Fibroblast of lung (primary cell): ENCODE measurements around the gene NLGN2.

Experiments
- EZH2 ChIP-seq: IDR thresholded peaks from 2 replicates; pipeline ENCODE4 v1.5.1; 2012; ENCODE audit warnings: low read length, control low read depth, mild to moderate bottlenecking; ENCODE audit errors: missing control alignments
- TF ChIP-seq, protein P1 (sequence below), 2 donors: IDR thresholded peaks in 1 of 2; conservative IDR thresholded peaks in 1 of 2; 1 replicate in 1 of 2; 2 replicates in 1 of 2; pipeline ENCODE4 v1.5.1; 2011 to 2012; ENCODE audit warnings: low read length in 2 of 2, control low read depth in 1 of 2, inconsistent platforms in 1 of 2, low read depth in 1 of 2, mild to moderate bottlenecking in 1 of 2

DNA sequence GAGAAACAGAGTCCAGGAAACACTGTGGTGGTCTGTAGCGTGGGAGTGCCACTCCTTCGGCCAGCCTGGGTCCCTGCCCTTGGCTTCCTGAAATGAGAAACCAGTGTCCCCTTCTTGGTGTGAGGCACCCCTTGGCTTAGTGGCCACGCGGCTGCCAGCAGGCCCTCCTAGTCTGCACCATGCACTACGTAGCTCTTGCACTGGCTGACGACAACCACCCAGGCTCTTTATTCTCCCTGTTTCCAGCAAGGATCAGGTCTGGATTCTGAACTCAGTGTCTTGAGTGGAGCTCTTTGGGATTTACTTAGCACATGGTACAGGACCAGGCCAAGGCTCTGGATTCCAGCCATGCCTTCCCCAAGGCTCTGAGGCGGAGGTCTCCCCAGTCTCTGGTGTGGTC is 19.9 kb downstream of the NLGN2 start:
- TF ChIP-seq, protein P1, sequence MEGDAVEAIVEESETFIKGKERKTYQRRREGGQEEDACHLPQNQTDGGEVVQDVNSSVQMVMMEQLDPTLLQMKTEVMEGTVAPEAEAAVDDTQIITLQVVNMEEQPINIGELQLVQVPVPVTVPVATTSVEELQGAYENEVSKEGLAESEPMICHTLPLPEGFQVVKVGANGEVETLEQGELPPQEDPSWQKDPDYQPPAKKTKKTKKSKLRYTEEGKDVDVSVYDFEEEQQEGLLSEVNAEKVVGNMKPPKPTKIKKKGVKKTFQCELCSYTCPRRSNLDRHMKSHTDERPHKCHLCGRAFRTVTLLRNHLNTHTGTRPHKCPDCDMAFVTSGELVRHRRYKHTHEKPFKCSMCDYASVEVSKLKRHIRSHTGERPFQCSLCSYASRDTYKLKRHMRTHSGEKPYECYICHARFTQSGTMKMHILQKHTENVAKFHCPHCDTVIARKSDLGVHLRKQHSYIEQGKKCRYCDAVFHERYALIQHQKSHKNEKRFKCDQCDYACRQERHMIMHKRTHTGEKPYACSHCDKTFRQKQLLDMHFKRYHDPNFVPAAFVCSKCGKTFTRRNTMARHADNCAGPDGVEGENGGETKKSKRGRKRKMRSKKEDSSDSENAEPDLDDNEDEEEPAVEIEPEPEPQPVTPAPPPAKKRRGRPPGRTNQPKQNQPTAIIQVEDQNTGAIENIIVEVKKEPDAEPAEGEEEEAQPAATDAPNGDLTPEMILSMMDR (conservative IDR thresholded peaks at IDR 0.05 in 1 of 2, IDR thresholded peaks at IDR 0.05 in 1 of 2; ENCODE audit: low read depth in 1 of 2, low read length in 2 of 2), result no peak
- no peak for TF ChIP-seq EZH2
